Activated naive CD4-positive, alpha-beta T cell treated with anti-CD3 and anti-CD28 coated beads, Interleukin-2, amount 10 ng/mL, durations not matched to agents 7 days and 5 days (primary cell): ENCODE data around the gene SFRP2.

Experiments used
- CTCF ChIA-PET: fragments of 350-600 bp; sonication (Branson Sonifier 250); formaldehyde crosslinking; loops from one replicate; lab custom pipeline; 2021; ENCODE audit warnings: antibody characterized with exemption; lab: Charles Lee
- DNase-seq: peaks from one replicate; pipeline ENCODE4 v3.0.0-alpha.2; 2020
- H3K27ac Mint-ChIP-seq: one replicate; pipeline ENCODE4 v1.8.0; 2021; ENCODE audit warnings: mild to moderate bottlenecking, moderate library complexity, mixed read lengths
- H3K27me3 Mint-ChIP-seq: one replicate; pipeline ENCODE4 v1.8.0; 2021; ENCODE audit warnings: mild to moderate bottlenecking, mixed read lengths
- H3K36me3 Mint-ChIP-seq: one replicate; pipeline ENCODE4 v1.8.0; 2021; ENCODE audit warnings: mixed read lengths
- H3K4me1 Mint-ChIP-seq: one replicate; pipeline ENCODE4 v1.8.0; 2021; ENCODE audit warnings: mixed read lengths
- H3K4me3 Mint-ChIP-seq: one replicate; pipeline ENCODE4 v1.8.0; 2021; ENCODE audit warnings: mild to moderate bottlenecking, moderate library complexity, mixed read lengths
- H3K9me3 Mint-ChIP-seq: one replicate; pipeline ENCODE4 v1.8.0; 2021; ENCODE audit warnings: mixed read lengths

Gene SFRP2

GRCh38 chr4:153788413-153789276 is at the start of gene SFRP2:
Gene SFRP2 (minus strand): TSS chr4:153789083. CDS start chr4:153788835, 248 bp downstream.
- Mint-ChIP-seq H3K27me3 (peaks cover 89% of the 10 kb centered on the region), H3K27ac (peak within 1 kb of the TSS; percentile 56), H3K9me3 (no peaks in the 10 kb centered on the region), H3K4me1 (peaks cover 35% of the 10 kb centered on the region), H3K4me3 (no peak within 1 kb of the TSS), H3K36me3 (no peaks in the 10 kb centered on the region)
- CTCF ChIA-PET, result no interaction called here
- no peak for DNase-seq

- Mint-ChIP-seq H3K4me3 (no peak overlapping the region), H3K4me1 (no peaks in the 10 kb centered on the region), H3K27me3 (no peaks in the 10 kb centered on the region), H3K27ac (no peak overlapping the region), H3K9me3 (no peaks in the 10 kb centered on the region), H3K36me3 (no peaks in the 10 kb centered on the region)
- DNase-seq, result no peak
- CTCF ChIA-PET, result no interaction called here
Measured at GRCh38 chr4:153838564-153838963, 49.7 kb upstream of the SFRP2 start.

- no peak overlapping the region for H3K4me3 Mint-ChIP-seq
- no peaks in the 10 kb centered on the region for H3K9me3 Mint-ChIP-seq
- no peaks in the 10 kb centered on the region for H3K36me3 Mint-ChIP-seq
- CTCF ChIA-PET, result no interaction called here
- H3K27me3 Mint-ChIP-seq, result peaks cover 9% of the 10 kb centered on the region
- DNase-seq, result no peak
- H3K4me1 Mint-ChIP-seq, result no peaks in the 10 kb centered on the region
- H3K27ac Mint-ChIP-seq, result no peak overlapping the region
Measured at GRCh38 chr4:153834901-153835300, 46.0 kb upstream of the SFRP2 start.

GRCh38 chr4:153832720-153833287 is 43.9 kb upstream of the SFRP2 start:
- no peak for DNase-seq
- Mint-ChIP-seq H3K9me3 (no peaks in the 10 kb centered on the region), H3K27ac (no peak overlapping the region), H3K4me1 (no peaks in the 10 kb centered on the region), H3K36me3 (no peaks in the 10 kb centered on the region), H3K4me3 (no peak overlapping the region), H3K27me3 (peaks cover 9% of the 10 kb centered on the region)
- CTCF ChIA-PET, result no interaction called here

- Mint-ChIP-seq H3K9me3 (no peaks in the 10 kb centered on the region), H3K4me3 (no peak overlapping the region), H3K36me3 (no peaks in the 10 kb centered on the region), H3K27ac (no peak overlapping the region), H3K27me3 (peaks cover 9% of the 10 kb centered on the region), H3K4me1 (no peaks in the 10 kb centered on the region)
- DNase-seq, result no peak
- CTCF ChIA-PET, result interaction anchor here (0.7 kb wide), 1 partner anchor 21 kb away, joined by 3 read pairs; no protein-coding TSS in a partner anchor
Measured at GRCh38 chr4:153832054-153832453, 43.2 kb upstream of the SFRP2 start.

GRCh38 chr4:153831245-153831644 is 42.4 kb upstream of the SFRP2 start:
- peaks cover 9% of the 10 kb centered on the region for H3K27me3 Mint-ChIP-seq
- H3K36me3 Mint-ChIP-seq, result no peaks in the 10 kb centered on the region
- CTCF ChIA-PET, result interaction anchor here (0.7 kb wide), 1 partner anchor 20 kb away, joined by 3 read pairs; no protein-coding TSS in a partner anchor
- no peaks in the 10 kb centered on the region for H3K9me3 Mint-ChIP-seq
- H3K27ac Mint-ChIP-seq, result no peak overlapping the region
- no peak for DNase-seq
- no peaks in the 10 kb centered on the region for H3K4me1 Mint-ChIP-seq
- H3K4me3 Mint-ChIP-seq, result no peak overlapping the region

GRCh38 chr4:153825691-153826090 is 36.8 kb upstream of the SFRP2 start:
- H3K4me3 Mint-ChIP-seq, result no peak overlapping the region

GRCh38 chr4:153825126-153825525 is 36.2 kb upstream of the SFRP2 start:
- DNase-seq, result no peak
- no peaks in the 10 kb centered on the region for H3K9me3 Mint-ChIP-seq
- peaks cover 4% of the 10 kb centered on the region for H3K27me3 Mint-ChIP-seq
- CTCF ChIA-PET, result no interaction called here
- no peaks in the 10 kb centered on the region for H3K36me3 Mint-ChIP-seq
- no peak overlapping the region for H3K4me3 Mint-ChIP-seq
- no peaks in the 10 kb centered on the region for H3K4me1 Mint-ChIP-seq
- no peak overlapping the region for H3K27ac Mint-ChIP-seq

More at GRCh38 chr4:153825691-153826090, 36.8 kb upstream of the SFRP2 start:
- Mint-ChIP-seq H3K27ac (no peak overlapping the region), H3K36me3 (no peaks in the 10 kb centered on the region), H3K9me3 (no peaks in the 10 kb centered on the region), H3K27me3 (peaks cover 8% of the 10 kb centered on the region), H3K4me1 (no peaks in the 10 kb centered on the region)
- CTCF ChIA-PET, result no interaction called here
- DNase-seq, result no peak

- H3K4me3 Mint-ChIP-seq, result no peak overlapping the region
- H3K27ac Mint-ChIP-seq, result no peak overlapping the region
- no peaks in the 10 kb centered on the region for H3K36me3 Mint-ChIP-seq
- CTCF ChIA-PET, result no interaction called here
- no peaks in the 10 kb centered on the region for H3K4me1 Mint-ChIP-seq
- no peaks in the 10 kb centered on the region for H3K9me3 Mint-ChIP-seq
- no peak for DNase-seq
- peaks cover 4% of the 10 kb centered on the region for H3K27me3 Mint-ChIP-seq
Measured at GRCh38 chr4:153824501-153824900, 35.6 kb upstream of the SFRP2 start.

- H3K4me3 Mint-ChIP-seq, result no peak overlapping the region
- CTCF ChIA-PET, result no interaction called here
- H3K27ac Mint-ChIP-seq, result no peak overlapping the region
- H3K27me3 Mint-ChIP-seq, result peaks cover 4% of the 10 kb centered on the region
- H3K9me3 Mint-ChIP-seq, result no peaks in the 10 kb centered on the region
- no peak for DNase-seq
- H3K4me1 Mint-ChIP-seq, result no peaks in the 10 kb centered on the region
- H3K36me3 Mint-ChIP-seq, result no peaks in the 10 kb centered on the region
Measured at GRCh38 chr4:153823483-153823882, 34.6 kb upstream of the SFRP2 start.

GRCh38 chr4:153822316-153822715 is 33.4 kb upstream of the SFRP2 start:
- H3K27ac Mint-ChIP-seq, result no peak overlapping the region
- H3K9me3 Mint-ChIP-seq, result no peaks in the 10 kb centered on the region
- no peak for DNase-seq
- CTCF ChIA-PET, result no interaction called here
- H3K4me3 Mint-ChIP-seq, result no peak overlapping the region
- H3K27me3 Mint-ChIP-seq, result peaks cover 4% of the 10 kb centered on the region
- H3K4me1 Mint-ChIP-seq, result no peaks in the 10 kb centered on the region
- H3K36me3 Mint-ChIP-seq, result no peaks in the 10 kb centered on the region

- CTCF ChIA-PET, result no interaction called here
- H3K4me1 Mint-ChIP-seq, result no peaks in the 10 kb centered on the region
- H3K4me3 Mint-ChIP-seq, result no peak overlapping the region
- DNase-seq, result no peak
- peaks cover 13% of the 10 kb centered on the region for H3K27me3 Mint-ChIP-seq
- H3K27ac Mint-ChIP-seq, result no peak overlapping the region
- H3K36me3 Mint-ChIP-seq, result no peaks in the 10 kb centered on the region
- no peaks in the 10 kb centered on the region for H3K9me3 Mint-ChIP-seq
Measured at GRCh38 chr4:153817466-153817865, 28.6 kb upstream of the SFRP2 start.

GRCh38 chr4:153816542-153816941 is 27.7 kb upstream of the SFRP2 start:
- no peaks in the 10 kb centered on the region for H3K9me3 Mint-ChIP-seq
- peaks cover 16% of the 10 kb centered on the region for H3K27me3 Mint-ChIP-seq
- no peaks in the 10 kb centered on the region for H3K4me1 Mint-ChIP-seq
- CTCF ChIA-PET, result no interaction called here
- DNase-seq, result no peak
- H3K4me3 Mint-ChIP-seq, result no peak overlapping the region
- no peak overlapping the region for H3K27ac Mint-ChIP-seq
- H3K36me3 Mint-ChIP-seq, result no peaks in the 10 kb centered on the region

GRCh38 chr4:153814789-153815188 is 25.9 kb upstream of the SFRP2 start:
- Mint-ChIP-seq H3K4me1 (peaks cover 3% of the 10 kb centered on the region), H3K9me3 (no peaks in the 10 kb centered on the region), H3K27me3 (peaks cover 18% of the 10 kb centered on the region), H3K27ac (no peak overlapping the region), H3K4me3 (no peak overlapping the region), H3K36me3 (no peaks in the 10 kb centered on the region)
- CTCF ChIA-PET, result no interaction called here
- DNase-seq, result no peak
